ENCODE data around the gene RGS13.

The RGS13 gene

DNA sequence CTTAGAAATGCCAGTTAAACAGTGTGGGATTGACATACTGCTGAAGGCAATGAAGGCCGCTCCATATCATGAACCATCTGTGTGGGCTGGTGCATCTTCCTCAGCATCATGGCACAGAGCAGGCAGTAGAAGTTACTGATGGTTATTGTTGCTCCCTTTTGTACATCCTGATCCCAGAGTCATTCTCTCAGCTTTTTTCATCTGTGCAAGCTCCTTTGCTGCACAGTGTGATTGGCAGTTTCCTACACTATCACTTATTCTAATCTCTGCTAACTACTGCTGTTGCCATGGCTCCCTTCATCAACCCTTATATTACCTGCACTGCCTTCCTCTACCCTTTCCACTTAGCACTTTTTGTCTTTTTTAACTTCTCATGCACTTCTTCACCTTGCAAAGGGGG is 16.2 kb downstream of the RGS13 start:
- DNase-seq (ENCODE audit: low spot score), result no peak
- TF ChIP-seq, protein P1, sequence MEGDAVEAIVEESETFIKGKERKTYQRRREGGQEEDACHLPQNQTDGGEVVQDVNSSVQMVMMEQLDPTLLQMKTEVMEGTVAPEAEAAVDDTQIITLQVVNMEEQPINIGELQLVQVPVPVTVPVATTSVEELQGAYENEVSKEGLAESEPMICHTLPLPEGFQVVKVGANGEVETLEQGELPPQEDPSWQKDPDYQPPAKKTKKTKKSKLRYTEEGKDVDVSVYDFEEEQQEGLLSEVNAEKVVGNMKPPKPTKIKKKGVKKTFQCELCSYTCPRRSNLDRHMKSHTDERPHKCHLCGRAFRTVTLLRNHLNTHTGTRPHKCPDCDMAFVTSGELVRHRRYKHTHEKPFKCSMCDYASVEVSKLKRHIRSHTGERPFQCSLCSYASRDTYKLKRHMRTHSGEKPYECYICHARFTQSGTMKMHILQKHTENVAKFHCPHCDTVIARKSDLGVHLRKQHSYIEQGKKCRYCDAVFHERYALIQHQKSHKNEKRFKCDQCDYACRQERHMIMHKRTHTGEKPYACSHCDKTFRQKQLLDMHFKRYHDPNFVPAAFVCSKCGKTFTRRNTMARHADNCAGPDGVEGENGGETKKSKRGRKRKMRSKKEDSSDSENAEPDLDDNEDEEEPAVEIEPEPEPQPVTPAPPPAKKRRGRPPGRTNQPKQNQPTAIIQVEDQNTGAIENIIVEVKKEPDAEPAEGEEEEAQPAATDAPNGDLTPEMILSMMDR (IDR thresholded peaks at IDR 0.05; ENCODE audit: extremely low read depth, insufficient read depth, missing control alignments), result no peak
- in situ Hi-C loops (cut with MboI; ENCODE audit: low pct_unique_long_range_greater_than_20kb, low sequenced_read_pairs, unreplicated experiment), result no loop called here

DNA sequence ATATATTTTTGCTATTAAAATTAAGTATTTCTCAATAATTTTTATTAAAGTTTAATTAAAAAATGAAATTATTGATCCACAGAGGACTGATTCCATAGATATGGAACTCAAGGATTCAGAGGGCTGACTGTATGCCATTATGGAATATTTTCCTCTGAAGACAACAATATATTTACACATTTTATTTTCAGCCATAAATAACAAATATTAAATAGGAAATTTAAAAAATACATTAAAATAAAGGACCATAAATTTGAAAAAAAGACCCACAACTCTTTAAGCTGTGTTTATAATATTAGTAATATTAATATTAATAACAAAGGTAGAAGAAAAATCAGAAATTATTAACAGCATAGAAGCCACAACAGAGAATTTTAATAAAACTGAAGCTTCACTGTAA is 18.2 kb downstream of the RGS13 start:
- in situ Hi-C loops (cut with MboI; ENCODE audit: low pct_unique_long_range_greater_than_20kb, low sequenced_read_pairs, unreplicated experiment), result no loop called here
- TF ChIP-seq, protein P1 (IDR thresholded peaks at IDR 0.05; ENCODE audit: extremely low read depth, insufficient read depth, missing control alignments), result no peak
- DNase-seq (ENCODE audit: low spot score), result no peak

DNA sequence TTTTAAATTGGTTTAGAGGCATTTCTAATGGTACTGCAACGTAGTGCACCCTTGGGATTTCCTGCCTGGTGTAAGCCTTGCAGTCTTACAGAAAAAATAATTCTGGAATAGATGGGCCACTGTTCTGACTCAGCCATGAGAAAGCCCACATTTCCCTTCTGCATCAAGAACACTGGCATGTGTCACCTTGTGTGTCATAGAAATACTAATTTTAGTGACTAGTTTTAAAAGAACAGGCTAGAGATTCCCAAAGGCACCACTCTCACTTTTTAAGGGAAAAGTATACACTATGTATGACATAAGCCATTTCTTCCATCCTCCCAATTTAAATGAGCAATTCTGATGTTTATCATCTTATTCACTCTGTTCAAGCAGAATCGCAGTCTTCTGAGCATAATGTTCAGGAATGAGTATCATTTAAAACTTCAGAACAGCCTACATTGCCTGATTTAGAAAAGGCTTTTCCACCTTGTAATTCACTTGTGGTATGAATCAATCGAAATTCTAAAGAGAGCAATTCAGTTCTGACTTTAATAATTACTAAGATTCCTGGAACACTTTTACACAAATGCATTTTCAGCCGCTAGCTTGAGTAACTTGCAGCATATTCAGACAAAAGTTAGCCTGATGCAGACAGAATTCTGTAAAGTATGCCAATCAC is 18.8 kb downstream of the RGS13 start:
- TF ChIP-seq, protein P1 (IDR thresholded peaks at IDR 0.05; ENCODE audit: extremely low read depth, insufficient read depth, missing control alignments), result no peak
- in situ Hi-C loops (cut with MboI; ENCODE audit: low pct_unique_long_range_greater_than_20kb, low sequenced_read_pairs, unreplicated experiment), result no loop called here
- DNase-seq (ENCODE audit: low spot score), result no peak

DNA sequence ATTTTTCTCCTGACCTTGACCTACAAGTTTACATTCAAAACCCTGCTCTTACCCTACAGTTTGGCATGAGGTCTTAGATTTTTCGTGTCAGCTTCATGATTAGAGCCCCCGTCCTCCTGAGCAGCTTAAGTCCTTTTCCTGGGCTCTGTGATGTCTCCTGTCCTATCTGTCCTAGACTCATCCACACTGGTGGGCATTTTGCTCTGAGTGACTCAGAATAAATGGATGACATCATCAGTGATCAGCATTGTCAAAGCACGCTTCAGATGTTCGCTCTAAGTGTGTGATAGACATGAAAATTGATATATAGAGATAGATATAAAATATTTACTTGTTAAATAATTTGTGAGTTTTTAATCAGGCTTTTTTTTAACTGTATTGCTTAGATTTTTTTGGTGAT is 21.8 kb downstream of the RGS13 start:
- TF ChIP-seq, protein P1 (IDR thresholded peaks at IDR 0.05; ENCODE audit: extremely low read depth, insufficient read depth, missing control alignments), result no peak
- in situ Hi-C loops (cut with MboI; ENCODE audit: low pct_unique_long_range_greater_than_20kb, low sequenced_read_pairs, unreplicated experiment), result no loop called here
- DNase-seq (ENCODE audit: low spot score), result no peak

DNA sequence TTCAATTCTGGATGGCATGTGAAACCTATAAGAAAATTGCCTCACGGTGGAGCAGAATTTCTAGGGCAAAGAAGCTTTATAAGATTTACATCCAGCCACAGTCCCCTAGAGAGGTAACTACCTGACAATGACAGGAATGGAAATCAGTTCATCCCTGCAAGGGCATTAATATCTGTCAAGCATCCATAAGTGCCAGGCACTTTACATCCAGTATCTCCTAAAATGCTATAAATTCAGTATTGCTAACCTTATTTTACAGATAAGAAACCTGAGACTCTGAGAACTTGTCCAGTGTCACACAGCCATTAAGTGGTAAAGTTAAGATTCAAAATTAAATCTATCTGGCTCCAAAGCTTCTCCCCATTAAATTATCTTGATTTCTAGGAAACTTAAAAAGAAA is 22.3 kb downstream of the RGS13 start:
- no peak for DNase-seq (ENCODE audit: low spot score)
- TF ChIP-seq, protein P1 (IDR thresholded peaks at IDR 0.05; ENCODE audit: extremely low read depth, insufficient read depth, missing control alignments), result no peak
- in situ Hi-C loops (cut with MboI; ENCODE audit: low pct_unique_long_range_greater_than_20kb, low sequenced_read_pairs, unreplicated experiment), result no loop called here

DNA sequence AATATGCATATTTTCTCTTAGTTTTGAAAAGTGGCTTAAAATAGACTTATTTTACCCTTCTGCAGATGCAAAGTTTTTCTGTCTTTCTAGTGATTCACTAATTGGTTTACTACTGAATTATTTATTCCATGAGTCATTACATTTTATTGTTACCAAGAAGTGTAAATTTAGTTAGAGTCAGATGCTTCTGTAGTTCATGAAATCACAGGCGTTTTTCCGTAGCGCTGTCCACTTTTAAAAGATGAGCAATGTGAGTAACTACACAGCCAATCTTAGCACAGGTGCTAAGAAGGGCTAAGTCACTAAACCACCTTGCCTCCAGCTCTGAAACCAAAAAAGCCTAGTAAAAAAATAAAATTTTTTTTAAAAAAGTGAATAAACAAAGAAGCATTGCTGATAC is 24.7 kb downstream of the RGS13 start:
- TF ChIP-seq, protein P1 (IDR thresholded peaks at IDR 0.05; ENCODE audit: extremely low read depth, insufficient read depth, missing control alignments), result no peak
- in situ Hi-C loops (cut with MboI; ENCODE audit: low pct_unique_long_range_greater_than_20kb, low sequenced_read_pairs, unreplicated experiment), result no loop called here
- no peak for DNase-seq (ENCODE audit: low spot score)
